ENCODE results near the gene WEE1.

DNA sequence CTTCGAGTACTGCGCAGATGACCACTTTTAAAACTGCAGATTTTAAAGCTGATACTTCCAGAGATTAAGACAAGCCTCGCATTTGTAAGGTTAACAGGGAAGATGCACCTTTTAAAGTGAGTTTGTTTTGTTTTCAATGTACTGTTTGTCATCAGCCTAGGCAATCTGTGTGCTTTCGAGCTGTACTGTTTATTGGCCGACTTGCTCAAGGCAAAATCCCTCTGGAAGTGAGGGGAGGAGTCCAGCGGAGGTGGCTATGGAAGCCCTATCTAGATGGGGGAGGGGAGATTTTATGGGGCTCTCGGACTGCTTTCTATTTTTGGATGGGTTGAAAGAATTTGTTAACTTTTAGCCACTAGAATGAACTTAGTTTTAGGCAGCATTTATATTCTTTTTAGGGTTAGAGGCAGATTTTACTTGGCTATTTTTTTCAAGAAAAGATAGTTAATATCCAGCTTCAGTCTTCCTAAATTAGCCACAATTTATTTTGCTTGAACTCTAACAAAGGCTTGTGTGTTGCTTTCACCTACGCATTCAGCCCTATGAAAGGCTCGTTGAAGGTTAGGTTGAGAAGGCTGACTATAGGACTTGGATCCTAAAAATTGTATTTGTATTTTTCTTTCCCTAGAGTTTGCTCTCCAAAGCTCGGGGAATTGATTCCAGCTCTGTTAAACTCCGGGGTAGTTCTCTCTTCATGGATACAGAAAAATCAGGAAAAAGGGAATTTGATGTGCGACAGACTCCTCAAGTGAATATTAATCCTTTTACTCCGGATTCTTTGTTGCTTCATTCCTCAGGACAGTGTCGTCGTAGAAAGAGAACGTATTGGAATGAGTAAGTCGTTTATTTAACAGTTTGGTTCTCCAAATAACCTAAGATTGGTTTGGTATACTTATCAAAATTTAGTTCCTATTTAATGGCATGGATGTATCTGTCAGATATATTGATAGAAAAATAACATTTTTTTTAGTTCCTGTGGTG lies 2.1 kb downstream of the WEE1 start:
- TF ChIP-seq TAF1 (IDR thresholded peaks at IDR 0.05; ENCODE audit: borderline replicate concordance, low read depth, low read length): no peak
- no peak for TF ChIP-seq POLR2A (IDR thresholded peaks at IDR 0.05; ENCODE audit: low read depth, low read length)
- TF ChIP-seq SMC3 (IDR thresholded peaks at IDR 0.05; ENCODE audit: borderline replicate concordance, low read length): no peak
- TF ChIP-seq, protein P1, sequence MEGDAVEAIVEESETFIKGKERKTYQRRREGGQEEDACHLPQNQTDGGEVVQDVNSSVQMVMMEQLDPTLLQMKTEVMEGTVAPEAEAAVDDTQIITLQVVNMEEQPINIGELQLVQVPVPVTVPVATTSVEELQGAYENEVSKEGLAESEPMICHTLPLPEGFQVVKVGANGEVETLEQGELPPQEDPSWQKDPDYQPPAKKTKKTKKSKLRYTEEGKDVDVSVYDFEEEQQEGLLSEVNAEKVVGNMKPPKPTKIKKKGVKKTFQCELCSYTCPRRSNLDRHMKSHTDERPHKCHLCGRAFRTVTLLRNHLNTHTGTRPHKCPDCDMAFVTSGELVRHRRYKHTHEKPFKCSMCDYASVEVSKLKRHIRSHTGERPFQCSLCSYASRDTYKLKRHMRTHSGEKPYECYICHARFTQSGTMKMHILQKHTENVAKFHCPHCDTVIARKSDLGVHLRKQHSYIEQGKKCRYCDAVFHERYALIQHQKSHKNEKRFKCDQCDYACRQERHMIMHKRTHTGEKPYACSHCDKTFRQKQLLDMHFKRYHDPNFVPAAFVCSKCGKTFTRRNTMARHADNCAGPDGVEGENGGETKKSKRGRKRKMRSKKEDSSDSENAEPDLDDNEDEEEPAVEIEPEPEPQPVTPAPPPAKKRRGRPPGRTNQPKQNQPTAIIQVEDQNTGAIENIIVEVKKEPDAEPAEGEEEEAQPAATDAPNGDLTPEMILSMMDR (IDR thresholded peaks at IDR 0.05 in 2 of 3, conservative IDR thresholded peaks at IDR 0.05 in 1 of 3; ENCODE audit: control insufficient read depth in 2 of 3, extremely low read depth in 1 of 3, insufficient read depth in 1 of 3, low read depth in 3 of 3, low read length in 3 of 3): no peak
- no peak for TF ChIP-seq CEBPB (IDR thresholded peaks at IDR 0.05; ENCODE audit: borderline replicate concordance in 1 of 2, low read depth in 2 of 2, low read length in 2 of 2)
- TF ChIP-seq, protein P2, sequence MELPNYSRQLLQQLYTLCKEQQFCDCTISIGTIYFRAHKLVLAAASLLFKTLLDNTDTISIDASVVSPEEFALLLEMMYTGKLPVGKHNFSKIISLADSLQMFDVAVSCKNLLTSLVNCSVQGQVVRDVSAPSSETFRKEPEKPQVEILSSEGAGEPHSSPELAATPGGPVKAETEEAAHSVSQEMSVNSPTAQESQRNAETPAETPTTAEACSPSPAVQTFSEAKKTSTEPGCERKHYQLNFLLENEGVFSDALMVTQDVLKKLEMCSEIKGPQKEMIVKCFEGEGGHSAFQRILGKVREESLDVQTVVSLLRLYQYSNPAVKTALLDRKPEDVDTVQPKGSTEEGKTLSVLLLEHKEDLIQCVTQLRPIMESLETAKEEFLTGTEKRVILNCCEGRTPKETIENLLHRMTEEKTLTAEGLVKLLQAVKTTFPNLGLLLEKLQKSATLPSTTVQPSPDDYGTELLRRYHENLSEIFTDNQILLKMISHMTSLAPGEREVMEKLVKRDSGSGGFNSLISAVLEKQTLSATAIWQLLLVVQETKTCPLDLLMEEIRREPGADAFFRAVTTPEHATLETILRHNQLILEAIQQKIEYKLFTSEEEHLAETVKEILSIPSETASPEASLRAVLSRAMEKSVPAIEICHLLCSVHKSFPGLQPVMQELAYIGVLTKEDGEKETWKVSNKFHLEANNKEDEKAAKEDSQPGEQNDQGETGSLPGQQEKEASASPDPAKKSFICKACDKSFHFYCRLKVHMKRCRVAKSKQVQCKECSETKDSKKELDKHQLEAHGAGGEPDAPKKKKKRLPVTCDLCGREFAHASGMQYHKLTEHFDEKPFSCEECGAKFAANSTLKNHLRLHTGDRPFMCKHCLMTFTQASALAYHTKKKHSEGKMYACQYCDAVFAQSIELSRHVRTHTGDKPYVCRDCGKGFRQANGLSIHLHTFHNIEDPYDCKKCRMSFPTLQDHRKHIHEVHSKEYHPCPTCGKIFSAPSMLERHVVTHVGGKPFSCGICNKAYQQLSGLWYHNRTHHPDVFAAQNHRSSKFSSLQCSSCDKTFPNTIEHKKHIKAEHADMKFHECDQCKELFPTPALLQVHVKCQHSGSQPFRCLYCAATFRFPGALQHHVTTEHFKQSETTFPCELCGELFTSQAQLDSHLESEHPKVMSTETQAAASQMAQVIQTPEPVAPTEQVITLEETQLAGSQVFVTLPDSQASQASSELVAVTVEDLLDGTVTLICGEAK (IDR thresholded peaks at IDR 0.05; ENCODE audit: borderline replicate concordance): no peak
- TF ChIP-seq, protein P3, sequence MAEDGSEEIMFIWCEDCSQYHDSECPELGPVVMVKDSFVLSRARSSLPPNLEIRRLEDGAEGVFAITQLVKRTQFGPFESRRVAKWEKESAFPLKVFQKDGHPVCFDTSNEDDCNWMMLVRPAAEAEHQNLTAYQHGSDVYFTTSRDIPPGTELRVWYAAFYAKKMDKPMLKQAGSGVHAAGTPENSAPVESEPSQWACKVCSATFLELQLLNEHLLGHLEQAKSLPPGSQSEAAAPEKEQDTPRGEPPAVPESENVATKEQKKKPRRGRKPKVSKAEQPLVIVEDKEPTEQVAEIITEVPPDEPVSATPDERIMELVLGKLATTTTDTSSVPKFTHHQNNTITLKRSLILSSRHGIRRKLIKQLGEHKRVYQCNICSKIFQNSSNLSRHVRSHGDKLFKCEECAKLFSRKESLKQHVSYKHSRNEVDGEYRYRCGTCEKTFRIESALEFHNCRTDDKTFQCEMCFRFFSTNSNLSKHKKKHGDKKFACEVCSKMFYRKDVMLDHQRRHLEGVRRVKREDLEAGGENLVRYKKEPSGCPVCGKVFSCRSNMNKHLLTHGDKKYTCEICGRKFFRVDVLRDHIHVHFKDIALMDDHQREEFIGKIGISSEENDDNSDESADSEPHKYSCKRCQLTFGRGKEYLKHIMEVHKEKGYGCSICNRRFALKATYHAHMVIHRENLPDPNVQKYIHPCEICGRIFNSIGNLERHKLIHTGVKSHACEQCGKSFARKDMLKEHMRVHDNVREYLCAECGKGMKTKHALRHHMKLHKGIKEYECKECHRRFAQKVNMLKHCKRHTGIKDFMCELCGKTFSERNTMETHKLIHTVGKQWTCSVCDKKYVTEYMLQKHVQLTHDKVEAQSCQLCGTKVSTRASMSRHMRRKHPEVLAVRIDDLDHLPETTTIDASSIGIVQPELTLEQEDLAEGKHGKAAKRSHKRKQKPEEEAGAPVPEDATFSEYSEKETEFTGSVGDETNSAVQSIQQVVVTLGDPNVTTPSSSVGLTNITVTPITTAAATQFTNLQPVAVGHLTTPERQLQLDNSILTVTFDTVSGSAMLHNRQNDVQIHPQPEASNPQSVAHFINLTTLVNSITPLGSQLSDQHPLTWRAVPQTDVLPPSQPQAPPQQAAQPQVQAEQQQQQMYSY (CRISPR knock-in tag; IDR thresholded peaks at IDR 0.05): no peak
- no peak for TF ChIP-seq SREBF2 (IDR thresholded peaks at IDR 0.05; ENCODE audit: low read length)
- TF ChIP-seq, protein P4, sequence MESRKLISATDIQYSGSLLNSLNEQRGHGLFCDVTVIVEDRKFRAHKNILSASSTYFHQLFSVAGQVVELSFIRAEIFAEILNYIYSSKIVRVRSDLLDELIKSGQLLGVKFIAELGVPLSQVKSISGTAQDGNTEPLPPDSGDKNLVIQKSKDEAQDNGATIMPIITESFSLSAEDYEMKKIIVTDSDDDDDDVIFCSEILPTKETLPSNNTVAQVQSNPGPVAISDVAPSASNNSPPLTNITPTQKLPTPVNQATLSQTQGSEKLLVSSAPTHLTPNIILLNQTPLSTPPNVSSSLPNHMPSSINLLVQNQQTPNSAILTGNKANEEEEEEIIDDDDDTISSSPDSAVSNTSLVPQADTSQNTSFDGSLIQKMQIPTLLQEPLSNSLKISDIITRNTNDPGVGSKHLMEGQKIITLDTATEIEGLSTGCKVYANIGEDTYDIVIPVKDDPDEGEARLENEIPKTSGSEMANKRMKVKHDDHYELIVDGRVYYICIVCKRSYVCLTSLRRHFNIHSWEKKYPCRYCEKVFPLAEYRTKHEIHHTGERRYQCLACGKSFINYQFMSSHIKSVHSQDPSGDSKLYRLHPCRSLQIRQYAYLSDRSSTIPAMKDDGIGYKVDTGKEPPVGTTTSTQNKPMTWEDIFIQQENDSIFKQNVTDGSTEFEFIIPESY (IDR thresholded peaks at IDR 0.05): no peak

Data from GM12878 (cell line).